Activated naive CD8-positive, alpha-beta T cell (primary cell): Measurements from ENCODE around the gene SLC4A5.
"Not testable (repeated sequence)": the region's sequence is repeated elsewhere in the genome, so short reads cannot be mapped to it uniquely, and the experiment has no call there.

Experiments used
- H3K27ac Mint-ChIP-seq: one replicate; pipeline ENCODE4 v1.8.0; 2021; ENCODE audit warnings: mixed read lengths
- H3K27me3 Mint-ChIP-seq: one replicate; pipeline ENCODE4 v1.8.0; 2021; ENCODE audit warnings: mixed read lengths
- H3K36me3 Mint-ChIP-seq: one replicate; pipeline ENCODE4 v1.8.0; 2021; ENCODE audit warnings: mixed read lengths
- H3K4me1 Mint-ChIP-seq: one replicate; pipeline ENCODE4 v1.8.0; 2021; ENCODE audit warnings: low read depth, mixed read lengths
- H3K4me3 Mint-ChIP-seq: one replicate; pipeline ENCODE4 v1.8.0; 2021; ENCODE audit warnings: mild to moderate bottlenecking, mixed read lengths
- H3K9me3 Mint-ChIP-seq: one replicate; pipeline ENCODE4 v1.8.0; 2021; ENCODE audit warnings: low read depth, mixed read lengths

Gene SLC4A5

DNA sequence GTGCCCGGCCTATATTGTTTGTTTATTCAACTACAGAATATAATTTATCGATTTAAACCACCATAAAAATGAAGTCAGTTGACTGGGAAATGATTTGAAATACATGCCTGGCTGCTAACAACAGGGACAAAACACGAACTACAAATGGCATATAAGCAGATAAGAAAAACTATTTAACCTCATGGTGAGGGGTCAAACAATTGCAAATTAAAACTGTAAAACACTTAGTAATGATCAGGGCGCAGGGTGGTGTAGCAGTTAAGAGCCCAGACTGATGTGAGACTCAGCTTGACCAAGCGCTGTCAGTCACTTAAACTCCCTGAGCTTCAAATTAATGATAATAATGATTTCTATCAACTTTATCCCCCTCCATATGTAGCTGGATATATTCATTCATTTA lies 138.1 kb downstream of the SLC4A5 start:
- Mint-ChIP-seq H3K27me3 (no peaks in the 10 kb centered on the region), H3K36me3 (peaks cover 19% of the 10 kb centered on the region), H3K4me3 (peak overlapping the region; percentile 74), H3K9me3 (no peaks in the 10 kb centered on the region), H3K27ac (peak overlapping the region; percentile 93), H3K4me1 (peaks cover 54% of the 10 kb centered on the region)

GRCh38 chr2:74204436-74204835 lies 138.8 kb downstream of the SLC4A5 start:
- Mint-ChIP-seq H3K9me3 (no peaks in the 10 kb centered on the region), H3K27ac (peak overlapping the region; percentile 93), H3K36me3 (peaks cover 20% of the 10 kb centered on the region), H3K4me3 (peak overlapping the region; percentile 74), H3K27me3 (no peaks in the 10 kb centered on the region), H3K4me1 (peaks cover 53% of the 10 kb centered on the region)

- H3K27ac Mint-ChIP-seq: peak overlapping the region; percentile 50
- peaks cover 56% of the 10 kb centered on the region for H3K4me1 Mint-ChIP-seq
- H3K36me3 Mint-ChIP-seq: peaks cover 23% of the 10 kb centered on the region
- no peaks in the 10 kb centered on the region for H3K9me3 Mint-ChIP-seq
- peak overlapping the region; percentile 99 for H3K4me3 Mint-ChIP-seq
- H3K27me3 Mint-ChIP-seq: no peaks in the 10 kb centered on the region
Measured at GRCh38 chr2:74201596-74201995, 141.6 kb downstream of the SLC4A5 start.

DNA sequence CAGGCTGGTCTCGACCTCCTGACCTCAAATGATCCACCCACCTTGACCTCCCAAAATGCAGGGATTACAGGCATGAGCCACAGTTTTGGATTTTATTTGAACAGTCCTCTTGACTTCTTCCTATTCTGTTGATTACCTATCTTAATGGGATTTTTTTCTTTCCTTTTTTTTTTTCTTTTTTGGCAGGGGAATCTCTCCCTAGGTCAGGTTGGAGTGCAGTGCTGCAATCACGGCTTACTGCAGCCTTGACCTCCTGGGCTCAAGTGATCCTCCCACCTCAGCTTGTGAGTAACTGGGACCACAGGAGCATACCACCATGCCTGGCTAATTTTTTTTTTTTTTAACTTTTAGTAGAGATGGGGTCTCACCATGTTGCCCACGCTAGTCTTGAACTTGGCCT lies 142.0 kb downstream of the SLC4A5 start:
- no peak overlapping the region for H3K27ac Mint-ChIP-seq
- peaks cover 52% of the 10 kb centered on the region for H3K4me1 Mint-ChIP-seq
- H3K36me3 Mint-ChIP-seq: peaks cover 20% of the 10 kb centered on the region
- peak overlapping the region; percentile 99 for H3K4me3 Mint-ChIP-seq
- H3K9me3 Mint-ChIP-seq: no peaks in the 10 kb centered on the region
- H3K27me3 Mint-ChIP-seq: no peaks in the 10 kb centered on the region

DNA sequence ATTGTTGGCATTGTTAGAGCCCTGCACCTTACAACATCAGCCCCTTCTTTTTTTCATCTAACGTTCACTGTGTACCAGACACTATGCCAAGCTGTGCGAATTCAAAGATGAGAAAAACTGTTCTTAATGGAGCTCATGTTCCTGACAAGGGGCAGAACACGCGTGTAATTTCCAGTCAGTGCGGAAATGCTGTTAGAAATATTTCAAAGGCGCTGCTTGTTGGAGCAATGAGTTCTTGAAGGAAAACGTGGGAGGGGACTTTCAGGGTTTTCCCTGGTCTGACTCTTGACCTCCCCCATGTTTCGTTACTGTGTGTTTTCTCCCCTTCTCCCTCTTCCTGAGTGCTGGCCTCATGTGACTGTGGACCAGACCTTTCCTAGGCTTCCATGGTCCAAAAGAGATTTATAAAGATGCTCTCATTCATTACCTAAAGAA lies 143.3 kb downstream of the SLC4A5 start:
- H3K27me3 Mint-ChIP-seq: no peaks in the 10 kb centered on the region
- H3K27ac Mint-ChIP-seq: peak overlapping the region; percentile 100
- no peaks in the 10 kb centered on the region for H3K9me3 Mint-ChIP-seq
- peak overlapping the region; percentile 99 for H3K4me3 Mint-ChIP-seq
- peaks cover 39% of the 10 kb centered on the region for H3K4me1 Mint-ChIP-seq
- H3K36me3 Mint-ChIP-seq: peaks cover 12% of the 10 kb centered on the region

DNA sequence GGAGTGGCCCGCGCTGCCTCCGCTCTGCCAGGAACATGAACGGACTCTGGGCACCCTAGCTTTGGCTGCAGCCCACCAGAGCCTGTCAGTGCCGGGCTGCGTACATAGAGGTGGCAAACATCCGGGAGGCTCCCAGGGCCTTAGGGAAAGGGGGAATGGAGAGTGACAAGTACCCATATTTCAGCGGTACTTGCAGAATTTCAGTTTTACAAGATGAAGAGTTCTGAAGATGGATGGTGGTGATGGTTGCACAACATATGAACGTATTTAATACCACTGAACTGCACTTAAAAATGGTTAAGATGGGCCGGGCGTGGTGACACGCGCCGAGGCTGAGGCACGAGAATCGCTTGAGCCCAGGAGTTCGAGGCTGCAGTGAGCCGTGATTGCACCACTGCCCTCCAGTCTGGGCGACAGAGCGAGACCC lies 143.9 kb downstream of the SLC4A5 start:
- peaks cover 34% of the 10 kb centered on the region for H3K4me1 Mint-ChIP-seq
- peaks cover 10% of the 10 kb centered on the region for H3K36me3 Mint-ChIP-seq
- no peaks in the 10 kb centered on the region for H3K27me3 Mint-ChIP-seq
- peak overlapping the region; percentile 99 for H3K4me3 Mint-ChIP-seq
- H3K9me3 Mint-ChIP-seq: no peaks in the 10 kb centered on the region
- peak overlapping the region; percentile 100 for H3K27ac Mint-ChIP-seq

DNA sequence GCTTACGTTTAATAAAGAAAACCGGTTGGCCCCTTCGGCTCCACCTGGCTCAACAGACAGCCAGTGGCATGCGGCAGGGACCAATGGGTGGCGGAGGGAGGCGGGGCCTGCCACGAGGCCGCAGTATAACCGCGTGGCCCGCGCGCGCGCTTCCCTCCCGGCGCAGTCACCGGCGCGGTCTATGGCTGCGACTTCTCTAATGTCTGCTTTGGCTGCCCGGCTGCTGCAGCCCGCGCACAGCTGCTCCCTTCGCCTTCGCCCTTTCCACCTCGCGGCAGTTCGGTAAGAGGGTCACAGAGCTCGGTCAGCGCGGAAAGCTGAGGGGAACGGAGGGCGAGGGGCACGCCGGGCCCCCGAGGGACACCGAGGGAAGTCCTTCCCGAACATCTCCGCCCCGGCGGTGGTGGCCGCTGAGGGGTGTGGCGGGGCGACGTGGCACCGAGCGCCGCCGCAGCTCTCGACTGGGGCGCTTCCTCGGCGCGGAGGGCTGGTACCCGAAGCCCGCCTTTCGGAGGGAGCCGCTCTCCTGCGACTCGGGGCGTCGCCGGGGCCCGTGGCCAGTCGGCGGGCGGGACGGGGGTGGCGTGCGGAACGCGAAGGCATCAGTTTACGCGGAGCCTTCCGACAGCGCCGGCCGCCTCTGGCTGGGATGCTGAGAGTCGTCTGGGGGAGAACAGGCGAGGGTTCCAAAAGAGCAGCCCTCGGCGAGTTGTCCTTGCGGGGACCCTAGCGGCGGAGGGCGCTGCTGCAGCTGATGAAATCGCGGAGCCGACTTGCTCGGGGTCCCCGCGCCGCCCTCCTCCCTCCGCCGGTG lies 144.5 kb downstream of the SLC4A5 start, which contains the start of gene MTHFD2:
TSS of gene MTHFD2 (plus strand) at position 155 of the 814 bp plus-strand sequence. CDS start at position 182, 27 bp downstream.
- H3K27me3 Mint-ChIP-seq: no peaks in the 10 kb centered on the region
- H3K4me1 Mint-ChIP-seq: peaks cover 29% of the 10 kb centered on the region
- H3K36me3 Mint-ChIP-seq: peaks cover 9% of the 10 kb centered on the region
- peak within 1 kb of the TSS; percentile 99 for H3K4me3 Mint-ChIP-seq
- H3K9me3 Mint-ChIP-seq: no peaks in the 10 kb centered on the region
- peak within 1 kb of the TSS; percentile 100 for H3K27ac Mint-ChIP-seq

- H3K4me1 Mint-ChIP-seq: peaks cover 25% of the 10 kb centered on the region
- H3K4me3 Mint-ChIP-seq: peak overlapping the region; percentile 99
- peaks cover 7% of the 10 kb centered on the region for H3K36me3 Mint-ChIP-seq
Measured at GRCh38 chr2:74198023-74198460, 145.2 kb downstream of the SLC4A5 start.

GRCh38 chr2:74197049-74197448 lies 146.2 kb downstream of the SLC4A5 start:
- Mint-ChIP-seq H3K9me3 (no peaks in the 10 kb centered on the region), H3K36me3 (peaks cover 7% of the 10 kb centered on the region), H3K27me3 (no peaks in the 10 kb centered on the region), H3K4me1 (peaks cover 25% of the 10 kb centered on the region), H3K4me3 (no peak overlapping the region), H3K27ac (no peak overlapping the region)

More at GRCh38 chr2:74198023-74198460, 145.2 kb downstream of the SLC4A5 start:
- H3K27ac Mint-ChIP-seq: peak overlapping the region; percentile 100
- no peaks in the 10 kb centered on the region for H3K27me3 Mint-ChIP-seq
- H3K9me3 Mint-ChIP-seq: no peaks in the 10 kb centered on the region

- Mint-ChIP-seq H3K36me3 (peaks cover 5% of the 10 kb centered on the region), H3K9me3 (no peaks in the 10 kb centered on the region), H3K4me1 (peaks cover 9% of the 10 kb centered on the region), H3K27ac (no peak overlapping the region), H3K27me3 (no peaks in the 10 kb centered on the region), H3K4me3 (no peak overlapping the region)
Measured at GRCh38 chr2:74194799-74195198, 148.4 kb downstream of the SLC4A5 start.

DNA sequence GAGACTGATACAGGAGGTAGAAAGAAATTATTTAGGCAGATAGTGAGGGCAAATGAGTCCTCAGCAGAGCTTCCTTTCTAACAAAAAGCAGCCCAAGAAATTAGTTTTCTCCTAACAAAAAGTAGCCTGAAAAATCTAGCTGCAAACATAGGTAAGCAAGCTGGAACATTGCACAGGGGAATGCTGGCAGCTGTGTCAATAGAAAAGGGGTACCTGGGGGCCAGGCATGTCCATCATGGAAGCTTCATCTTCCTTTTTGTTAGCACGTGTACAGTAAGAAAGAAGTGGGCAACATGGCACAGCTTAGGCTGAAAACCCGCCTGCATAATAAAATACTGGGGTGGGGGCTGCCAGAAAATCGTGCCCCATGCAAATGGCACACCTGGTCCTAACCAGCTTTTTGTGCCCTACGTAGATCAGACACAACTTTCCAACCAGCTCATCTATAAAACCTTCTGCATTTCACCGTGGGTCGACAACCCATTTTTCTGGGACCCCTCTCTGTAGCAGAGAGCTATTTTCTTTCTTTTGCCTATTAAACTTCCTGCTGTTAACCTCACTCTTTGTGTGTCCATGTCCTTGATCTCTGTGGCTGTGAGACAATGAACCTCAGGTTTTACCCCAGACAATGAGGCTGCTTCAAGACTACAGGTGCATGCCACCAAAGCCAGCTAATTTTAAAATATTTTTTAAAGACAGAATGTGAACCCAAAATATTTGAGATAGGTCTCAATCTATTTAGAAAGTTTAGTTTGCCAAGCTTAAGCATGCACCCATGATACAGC lies 151.4 kb downstream of the SLC4A5 start:
- H3K4me3 Mint-ChIP-seq: no peak overlapping the region
- no peaks in the 10 kb centered on the region for H3K27me3 Mint-ChIP-seq
- H3K4me1 Mint-ChIP-seq: no peaks in the 10 kb centered on the region
- no peaks in the 10 kb centered on the region for H3K36me3 Mint-ChIP-seq
- no peaks in the 10 kb centered on the region for H3K9me3 Mint-ChIP-seq
- H3K27ac Mint-ChIP-seq: no peak overlapping the region

GRCh38 chr2:74188696-74189095 lies 154.5 kb downstream of the SLC4A5 start:
- Mint-ChIP-seq H3K4me3 (no peak overlapping the region), H3K27me3 (no peaks in the 10 kb centered on the region), H3K9me3 (no peaks in the 10 kb centered on the region), H3K36me3 (no peaks in the 10 kb centered on the region), H3K4me1 (peaks cover 5% of the 10 kb centered on the region), H3K27ac (no peak overlapping the region)

- Mint-ChIP-seq H3K36me3 (no peaks in the 10 kb centered on the region), H3K27ac (no peak overlapping the region), H3K4me3 (no peak overlapping the region), H3K27me3 (no peaks in the 10 kb centered on the region), H3K4me1 (peaks cover 5% of the 10 kb centered on the region), H3K9me3 (no peaks in the 10 kb centered on the region)
Measured at GRCh38 chr2:74188018-74188601, 155.1 kb downstream of the SLC4A5 start.

DNA sequence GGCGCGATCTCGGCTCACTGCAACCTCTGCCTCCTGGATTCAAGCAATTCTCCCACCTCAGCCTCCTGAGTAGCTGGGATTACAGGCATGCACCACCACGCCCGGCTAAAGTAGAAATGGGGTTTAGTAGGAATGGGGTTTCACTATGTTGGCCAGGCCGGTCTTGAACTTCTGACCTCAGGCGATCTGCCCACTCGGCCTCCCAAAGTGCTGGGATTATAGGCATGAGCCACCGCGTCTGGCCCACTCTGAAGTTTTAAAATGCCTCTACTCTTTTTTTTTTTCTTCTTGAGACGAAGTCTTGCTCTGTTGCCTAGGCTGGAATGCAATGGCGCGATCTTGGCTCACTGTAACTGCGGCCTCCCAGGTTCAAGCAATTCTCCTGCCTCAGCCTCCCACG lies 156.5 kb downstream of the SLC4A5 start:
- not testable (repeated sequence) for H3K4me3 Mint-ChIP-seq

DNA sequence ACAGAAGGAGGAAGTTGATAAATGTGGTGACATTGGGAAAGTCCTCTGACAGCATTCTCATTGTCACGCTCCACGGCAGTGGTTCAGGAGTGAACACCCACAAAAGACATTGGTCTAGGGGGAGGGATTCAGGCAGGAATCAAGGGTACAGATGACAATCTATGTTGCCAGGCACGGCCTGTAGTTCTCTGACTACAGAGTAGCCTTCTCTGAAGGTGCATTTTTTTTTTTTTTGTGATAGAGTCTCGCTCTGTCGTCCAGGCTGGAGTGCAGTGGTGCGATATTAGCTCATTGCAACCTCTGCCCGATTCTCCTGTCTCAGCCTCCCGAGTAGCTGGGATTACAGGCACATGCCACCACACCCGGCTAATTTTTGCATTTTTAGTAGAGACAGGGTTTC lies 157.2 kb downstream of the SLC4A5 start:
- Mint-ChIP-seq H3K27ac (no peak overlapping the region), H3K27me3 (no peaks in the 10 kb centered on the region), H3K4me3 (no peak overlapping the region), H3K9me3 (no peaks in the 10 kb centered on the region), H3K4me1 (peaks cover 5% of the 10 kb centered on the region), H3K36me3 (no peaks in the 10 kb centered on the region)

More for the DNA sequence above, 156.5 kb downstream of the SLC4A5 start:
- H3K9me3 Mint-ChIP-seq, H3K4me1 Mint-ChIP-seq, H3K27ac Mint-ChIP-seq, H3K36me3 Mint-ChIP-seq, H3K27me3 Mint-ChIP-seq: not testable (repeated sequence)
